ENCODE data around the gene B3GALT2. TPM values are rescaled to one million over a fixed set of nuclear protein-coding genes. Genes with fewer than 3 reads are reported as not detected.
"Not testable (repeated sequence)": the region's sequence is repeated elsewhere in the genome, so short reads cannot be mapped to it uniquely, and the experiment has no call there.

The B3GALT2 gene
- total RNA-seq, 2 experiments from 2014 or later, result 6.0 to 7.1 TPM

GRCh38 chr1:193192586-193192985, 6.2 kb upstream of the B3GALT2 start:
- Mint-ChIP-seq H3K27me3 (no peaks in the 10 kb centered on the region), H3K4me3 (no peak overlapping the region), H3K4me1 (peaks cover 11% of the 10 kb centered on the region), H3K36me3 (peaks cover 45% of the 10 kb centered on the region), H3K27ac (no peak overlapping the region), H3K9me3 (peaks cover 6% of the 10 kb centered on the region)
- POLR2A ChIA-PET, result no interaction called here
- DNase-seq (no peak), ATAC-seq (ENCODE audit: low read depth) (no peak)

- H3K27me3 Mint-ChIP-seq, result no peaks in the 10 kb centered on the region
- POLR2A ChIA-PET, result no interaction called here
- ATAC-seq (ENCODE audit: low read depth), result no peak
- no peak overlapping the region for H3K4me3 Mint-ChIP-seq
- no peak overlapping the region for H3K27ac Mint-ChIP-seq
- peaks cover 17% of the 10 kb centered on the region for H3K4me1 Mint-ChIP-seq
- no peak for DNase-seq
- peaks cover 4% of the 10 kb centered on the region for H3K9me3 Mint-ChIP-seq
- peaks cover 33% of the 10 kb centered on the region for H3K36me3 Mint-ChIP-seq
These were observed 3.8 kb upstream of the B3GALT2 start for GRCh38 chr1:193190096-193190744.

- peaks cover 30% of the 10 kb centered on the region for H3K36me3 Mint-ChIP-seq
- DNase-seq (no peak), ATAC-seq (ENCODE audit: low read depth) (no peak)
- no peak overlapping the region for H3K4me3 Mint-ChIP-seq
- H3K27ac Mint-ChIP-seq, result no peak overlapping the region
- POLR2A ChIA-PET, result no interaction called here
- no peaks in the 10 kb centered on the region for H3K27me3 Mint-ChIP-seq
- H3K9me3 Mint-ChIP-seq, result peaks cover 4% of the 10 kb centered on the region
- peaks cover 18% of the 10 kb centered on the region for H3K4me1 Mint-ChIP-seq
These were observed 3.2 kb upstream of the B3GALT2 start for GRCh38 chr1:193189442-193190095.

- H3K27me3 Mint-ChIP-seq; H3K4me3 Mint-ChIP-seq; H3K9me3 Mint-ChIP-seq; DNase-seq; ATAC-seq (ENCODE audit: low read depth); POLR2A ChIA-PET; H3K27ac Mint-ChIP-seq: not testable (repeated sequence)
- H3K4me1 Mint-ChIP-seq, result peaks cover 18% of the 10 kb centered on the region
- H3K36me3 Mint-ChIP-seq, result peaks cover 27% of the 10 kb centered on the region
These were observed 2.5 kb upstream of the B3GALT2 start for GRCh38 chr1:193188915-193189314.

- Mint-ChIP-seq H3K27me3 (no peaks in the 10 kb centered on the region), H3K36me3 (peaks cover 13% of the 10 kb centered on the region), H3K9me3 (peaks cover 1% of the 10 kb centered on the region), H3K27ac (no peak overlapping the region), H3K4me1 (peaks cover 19% of the 10 kb centered on the region), H3K4me3 (no peak overlapping the region)
- POLR2A ChIA-PET, result no interaction called here
- DNase-seq (no peak), ATAC-seq (ENCODE audit: low read depth) (no peak)
These were observed 701 bp upstream of the B3GALT2 start for GRCh38 chr1:193187114-193187513.

- DNase-seq, result no peak
- Mint-ChIP-seq H3K4me3 (no peak overlapping the region), H3K27ac (no peak overlapping the region), H3K9me3 (peaks cover 1% of the 10 kb centered on the region), H3K36me3 (peaks cover 2% of the 10 kb centered on the region), H3K4me1 (peaks cover 18% of the 10 kb centered on the region), H3K27me3 (no peaks in the 10 kb centered on the region)
- no peak for ATAC-seq (ENCODE audit: low read depth)
- POLR2A ChIA-PET, result no interaction called here
These were observed 1.2 kb downstream of the B3GALT2 start for GRCh38 chr1:193185211-193185610.

GRCh38 chr1:193184776-193185175, 1.6 kb downstream of the B3GALT2 start:
- Mint-ChIP-seq H3K27ac (no peak overlapping the region), H3K4me3 (no peak overlapping the region), H3K27me3 (no peaks in the 10 kb centered on the region), H3K36me3 (peaks cover 2% of the 10 kb centered on the region), H3K9me3 (peaks cover 1% of the 10 kb centered on the region), H3K4me1 (peaks cover 15% of the 10 kb centered on the region)
- no peak for DNase-seq
- POLR2A ChIA-PET, result no interaction called here
- ATAC-seq (ENCODE audit: low read depth), result no peak

- Mint-ChIP-seq H3K4me3 (no peak overlapping the region), H3K36me3 (no peaks in the 10 kb centered on the region), H3K27ac (no peak overlapping the region), H3K4me1 (peaks cover 16% of the 10 kb centered on the region), H3K27me3 (no peaks in the 10 kb centered on the region), H3K9me3 (no peaks in the 10 kb centered on the region)
- no peak for DNase-seq
- POLR2A ChIA-PET, result no interaction called here
- ATAC-seq (ENCODE audit: low read depth), result no peak
These were observed 3.3 kb downstream of the B3GALT2 start for GRCh38 chr1:193183019-193183627.

GRCh38 chr1:193181985-193182384, 4.4 kb downstream of the B3GALT2 start:
- H3K4me1 Mint-ChIP-seq, result peaks cover 16% of the 10 kb centered on the region
- H3K27me3 Mint-ChIP-seq, result no peaks in the 10 kb centered on the region
- no peak for ATAC-seq (ENCODE audit: low read depth)
- H3K27ac Mint-ChIP-seq, result no peak overlapping the region
- no peaks in the 10 kb centered on the region for H3K9me3 Mint-ChIP-seq
- no peak for DNase-seq
- no peak overlapping the region for H3K4me3 Mint-ChIP-seq
- peaks cover 2% of the 10 kb centered on the region for H3K36me3 Mint-ChIP-seq
- POLR2A ChIA-PET, result no interaction called here

GRCh38 chr1:193181536-193181935, 4.9 kb downstream of the B3GALT2 start:
- ATAC-seq (ENCODE audit: low read depth) (no peak), DNase-seq (no peak)
- Mint-ChIP-seq H3K27me3 (no peaks in the 10 kb centered on the region), H3K36me3 (peaks cover 5% of the 10 kb centered on the region), H3K4me3 (no peak overlapping the region), H3K4me1 (peaks cover 14% of the 10 kb centered on the region), H3K9me3 (no peaks in the 10 kb centered on the region), H3K27ac (no peak overlapping the region)
- POLR2A ChIA-PET, result no interaction called here

GRCh38 chr1:193179094-193179493, 7.3 kb downstream of the B3GALT2 start:
- Mint-ChIP-seq H3K27ac (no peak overlapping the region), H3K4me1 (peaks cover 3% of the 10 kb centered on the region), H3K27me3 (no peaks in the 10 kb centered on the region), H3K9me3 (no peaks in the 10 kb centered on the region), H3K4me3 (no peak overlapping the region), H3K36me3 (peaks cover 16% of the 10 kb centered on the region)
- ATAC-seq (ENCODE audit: low read depth) (no peak), DNase-seq (no peak)
- POLR2A ChIA-PET, result no interaction called here

GRCh38 chr1:193176788-193177187, 9.6 kb downstream of the B3GALT2 start:
- H3K27me3 Mint-ChIP-seq, result no peaks in the 10 kb centered on the region
- H3K9me3 Mint-ChIP-seq, result no peaks in the 10 kb centered on the region
- H3K4me3 Mint-ChIP-seq, result no peak overlapping the region
- no peak for DNase-seq
- peaks cover 2% of the 10 kb centered on the region for H3K4me1 Mint-ChIP-seq
- peaks cover 28% of the 10 kb centered on the region for H3K36me3 Mint-ChIP-seq
- POLR2A ChIA-PET, result no interaction called here
- ATAC-seq (ENCODE audit: low read depth), result no peak
- H3K27ac Mint-ChIP-seq, result no peak overlapping the region

GRCh38 chr1:193176113-193176512, 10.3 kb downstream of the B3GALT2 start:
- POLR2A ChIA-PET, result no interaction called here
- no peaks in the 10 kb centered on the region for H3K9me3 Mint-ChIP-seq
- no peak overlapping the region for H3K4me3 Mint-ChIP-seq
- peaks cover 30% of the 10 kb centered on the region for H3K36me3 Mint-ChIP-seq
- ATAC-seq (ENCODE audit: low read depth) (no peak), DNase-seq (no peak)
- H3K27me3 Mint-ChIP-seq, result no peaks in the 10 kb centered on the region
- H3K27ac Mint-ChIP-seq, result no peak overlapping the region
- H3K4me1 Mint-ChIP-seq, result peaks cover 2% of the 10 kb centered on the region

GRCh38 chr1:193157360-193157759, 29.1 kb downstream of the B3GALT2 start:
- Mint-ChIP-seq H3K4me1 (peaks cover 8% of the 10 kb centered on the region), H3K36me3 (peaks cover 21% of the 10 kb centered on the region), H3K27ac (no peak overlapping the region), H3K27me3 (no peaks in the 10 kb centered on the region), H3K9me3 (no peaks in the 10 kb centered on the region), H3K4me3 (no peak overlapping the region)
- POLR2A ChIA-PET, result no interaction called here
- no peak for DNase-seq
- no peak for ATAC-seq (ENCODE audit: low read depth)

Measured in activated naive CD8-positive, alpha-beta T cell treated with anti-CD3 and anti-CD28 coated beads, Interleukin-2, amount 10 ng/mL, durations not matched to agents 7 days and 5 days (primary cell).